SK-N-MC (cell line): Measurements from ENCODE around the gene RIBC2.

ENCODE experiments used
- EZH2 ChIP-seq: fragments of 200-600 bp; sonication (generic); IDR thresholded peaks from one replicate; pipeline ENCODE4 v1.6.1; 2017; ENCODE audit warnings: antibody characterized with exemption
- POLR2AphosphoS5 ChIP-seq: IDR thresholded peaks from 2 replicates; pipeline ENCODE4 v1.6.1; 2012; ENCODE audit warnings: mild to moderate bottlenecking, low read depth, low read length, borderline replicate concordance

- no peak for TF ChIP-seq EZH2
- TF ChIP-seq POLR2AphosphoS5 = no peak
These were observed 39.3 kb downstream of the RIBC2 start for GRCh38 chr22:45452565-45453379.
